T-cell (primary cell): ENCODE measurements around the gene KCNIP4. TPM values are rescaled to one million over a fixed set of nuclear protein-coding genes. Genes with fewer than 3 reads are reported as not detected.

Experiments used
- ATAC-seq, 4 experiments: fragments of 200-7000 bp in 3 of 4; fragments of 150-1000 bp in 1 of 4; cut with Tn5 transposase; replicated peaks in 1 of 4; 1 replicate in 3 of 4; 2 replicates in 1 of 4; pipeline ENCODE4 v1.10.0; 2021; ENCODE audit warnings: moderate library complexity in 3 of 4, mild to moderate bottlenecking in 2 of 4, moderate number of reproducible peaks in 1 of 4
- CTCF ChIA-PET, 2 donors: fragments of 300-600 bp; sonication (Branson Sonifier 250); formaldehyde crosslinking; loops; one replicate each; lab custom pipeline; 2022; ENCODE audit warnings: antibody characterized with exemption in 2 of 2; lab: Charles Lee
- POLR2A ChIA-PET, 2 donors: fragments of 300-600 bp; sonication (Branson Sonifier 250); formaldehyde crosslinking; loops; one replicate each; lab custom pipeline; 2022; ENCODE audit warnings: antibody characterized with exemption in 2 of 2; lab: Charles Lee
- DNase-seq, 35 experiments: peaks; one replicate each; pipeline versions ENCODE4 v3.0.0 to v3.0.0-alpha.2; 2013 to 2023
- H3K27ac ChIP-seq: one replicate; pipeline ENCODE4 v1.5.1; 2013; ENCODE audit warnings: low read length
- H3K27me3 ChIP-seq, 2 experiments: replicated peaks in 1 of 2; 1 replicate in 1 of 2; 2 replicates in 1 of 2; pipeline versions ENCODE4 v1.6.1 to v1.7.0; 2013; ENCODE audit warnings: low read length in 1 of 2, mixed read lengths in 1 of 2; ENCODE audit not compliant: control insufficient read depth in 2 of 2, insufficient read depth in 2 of 2; ENCODE audit errors: extremely low read depth in 1 of 2
- H3K36me3 ChIP-seq, 2 donors: 1 replicate in 1 of 2; 2 replicates in 1 of 2; pipeline versions ENCODE4 v1.6.1 to v1.7.0; 2013; ENCODE audit warnings: low read length in 1 of 2; ENCODE audit not compliant: control insufficient read depth in 2 of 2, insufficient read depth in 1 of 2; ENCODE audit errors: extremely low read depth in 1 of 2
- H3K4me1 ChIP-seq, 2 experiments: 1 replicate in 1 of 2; 2 replicates in 1 of 2; pipeline versions ENCODE4 v1.6.1 to v1.7.0; 2013; ENCODE audit warnings: low read length in 2 of 2, mixed read lengths in 1 of 2; ENCODE audit not compliant: insufficient read depth in 2 of 2, control insufficient read depth in 1 of 2; ENCODE audit errors: extremely low read depth in 1 of 2
- H3K4me3 ChIP-seq, 2 donors: 1 replicate in 1 of 2; 2 replicates in 1 of 2; pipeline versions ENCODE4 v1.5.1 to v1.7.0; 2013; ENCODE audit warnings: mild to moderate bottlenecking in 2 of 2, low read length in 1 of 2, moderate library complexity in 1 of 2; ENCODE audit not compliant: control insufficient read depth in 1 of 2; ENCODE audit errors: extremely low read depth in 1 of 2
- H3K9me3 ChIP-seq: 2 replicates; pipeline ENCODE4 v1.7.0; 2013
- H3K27ac Mint-ChIP-seq, 2 donors: one replicate each; pipeline ENCODE4 v1.8.0; 2020 to 2021; ENCODE audit warnings: mild to moderate bottlenecking in 2 of 2, mixed read lengths in 2 of 2
- H3K27me3 Mint-ChIP-seq, 2 donors: one replicate each; pipeline ENCODE4 v1.8.0; 2021 to 2022; ENCODE audit warnings: mixed read lengths in 2 of 2
- H3K36me3 Mint-ChIP-seq: one replicate; pipeline ENCODE4 v1.8.0; 2021; ENCODE audit warnings: mixed read lengths
- H3K4me1 Mint-ChIP-seq, 3 donors: one replicate each; pipeline ENCODE4 v1.8.0; 2020 to 2022; ENCODE audit warnings: mixed read lengths in 3 of 3, mild to moderate bottlenecking in 1 of 3
- H3K4me3 Mint-ChIP-seq, 3 donors: one replicate each; pipeline ENCODE4 v1.8.0; 2020 to 2022; ENCODE audit warnings: mild to moderate bottlenecking in 3 of 3, mixed read lengths in 3 of 3, moderate library complexity in 3 of 3
- H3K9me3 Mint-ChIP-seq, 3 donors: one replicate each; pipeline ENCODE4 v1.8.0; 2020 to 2022; ENCODE audit warnings: mixed read lengths in 3 of 3
- WGBS: methylation state at CpG from one replicate; pipeline ENCODE4 v1.1.5; 2013; ENCODE audit warnings: missing lambda C conversion rate; ENCODE audit not compliant: insufficient coverage; 5-methylcytosine and 5-hydroxymethylcytosine counted together
- total RNA-seq, 35 experiments: library from RNA in 6 of 35; stranded (reverse) in 6 of 35; fragments of 120-200 nt in 1 of 35; gene quantifications; one replicate each; pipeline versions ENCODE4 v1.2.1 to v1.2.4 and lab custom pipeline; 2013 to 2026

The KCNIP4 gene
- total RNA-seq, 5 donors from 2014 or later (not counting 1 experiment from before 2014, with no cell fraction given), result not detected

- WGBS, result 67% methylated on average over 1 of the region's 4 CpGs
- ChIA-PET CTCF (no interaction called here), POLR2A (interaction anchor here in 1 of 2 donors (0.5 kb wide), 1 partner anchor 709 kb away, joined by 3 read pairs; no protein-coding TSS in a partner anchor)
- H3K9me3 ChIP-seq, result no peaks in the 10 kb centered on the region
- no peaks in the 10 kb centered on the region for H3K36me3 Mint-ChIP-seq
- no peak overlapping the region for H3K27ac Mint-ChIP-seq
- H3K36me3 ChIP-seq, result no peaks in the 10 kb centered on the region
- no peaks in the 10 kb centered on the region for H3K27me3 Mint-ChIP-seq
- H3K27ac ChIP-seq, result no peak overlapping the region
- H3K4me1 Mint-ChIP-seq, result no peaks in the 10 kb centered on the region
- ATAC-seq (no peak), DNase-seq (no peak)
- no peaks in the 10 kb centered on the region for H3K4me1 ChIP-seq
- H3K4me3 ChIP-seq, result no peak overlapping the region
- no peaks in the 10 kb centered on the region for H3K27me3 ChIP-seq
- peaks cover 12 to 19% (median 17%) of the 10 kb centered on the region in 3 donors for H3K9me3 Mint-ChIP-seq
- H3K4me3 Mint-ChIP-seq, result no peak overlapping the region
Observed at GRCh38 chr4:21960793-21961192, 12.2 kb upstream of the KCNIP4 start.

- Mint-ChIP-seq H3K4me3 (no peak overlapping the region), H3K4me1 (no peaks in the 10 kb centered on the region)
Observed at GRCh38 chr4:21954916-21955315, 6.3 kb upstream of the KCNIP4 start.

GRCh38 chr4:21953653-21954052 lies 5.1 kb upstream of the KCNIP4 start:
- ChIA-PET CTCF (no interaction called here), POLR2A (no interaction called here)
- Mint-ChIP-seq H3K36me3 (no peaks in the 10 kb centered on the region), H3K9me3 (peaks cover 11 to 14% (median 12%) of the 10 kb centered on the region in 3 donors), H3K4me1 (no peaks in the 10 kb centered on the region), H3K4me3 (no peak overlapping the region), H3K27me3 (peaks cover 9 to 10% of the 10 kb centered on the region in 2 donors), H3K27ac (no peak overlapping the region)
- H3K9me3 ChIP-seq, result no peaks in the 10 kb centered on the region
- H3K4me1 ChIP-seq, result no peaks in the 10 kb centered on the region
- H3K36me3 ChIP-seq, result no peaks in the 10 kb centered on the region
- DNase-seq (no peak), ATAC-seq (no peak)
- peaks cover 2 to 5% of the 10 kb centered on the region in 2 experiments for H3K27me3 ChIP-seq
- no CpG with 5 or more reads among the region's 4 CpGs for WGBS
- H3K4me3 ChIP-seq, result no peak overlapping the region
- H3K27ac ChIP-seq, result no peak overlapping the region

More at GRCh38 chr4:21954916-21955315, 6.3 kb upstream of the KCNIP4 start:
- ATAC-seq (no peak), DNase-seq (no peak)
- no peaks in the 10 kb centered on the region for H3K27me3 ChIP-seq
- no peaks in the 10 kb centered on the region for H3K4me1 ChIP-seq
- no peak overlapping the region for H3K4me3 ChIP-seq
- Mint-ChIP-seq H3K36me3 (no peaks in the 10 kb centered on the region), H3K27me3 (peaks cover 3 to 6% of the 10 kb centered on the region in 2 donors), H3K9me3 (peaks cover 11 to 16% (median 16%) of the 10 kb centered on the region in 3 donors), H3K27ac (no peak overlapping the region)
- H3K36me3 ChIP-seq, result no peaks in the 10 kb centered on the region
- 40% methylated on average over 1 of the region's 3 CpGs for WGBS
- POLR2A ChIA-PET, result no interaction called here
- no peaks in the 10 kb centered on the region for H3K9me3 ChIP-seq
- CTCF ChIA-PET, result no interaction called here
- no peak overlapping the region for H3K27ac ChIP-seq

GRCh38 chr4:21952549-21952948 lies 4.0 kb upstream of the KCNIP4 start:
- no peaks in the 10 kb centered on the region for H3K36me3 ChIP-seq
- H3K27ac ChIP-seq, result no peak overlapping the region
- Mint-ChIP-seq H3K4me3 (no peak overlapping the region), H3K9me3 (peaks cover 5 to 14% (median 9%) of the 10 kb centered on the region in 3 donors), H3K27me3 (peaks cover 16 to 18% of the 10 kb centered on the region in 2 donors), H3K27ac (no peak overlapping the region), H3K4me1 (no peaks in the 10 kb centered on the region), H3K36me3 (no peaks in the 10 kb centered on the region)
- ChIA-PET CTCF (no interaction called here), POLR2A (no interaction called here)
- WGBS, result no CpG with 5 or more reads among the region's 3 CpGs
- H3K27me3 ChIP-seq, result peaks cover 2 to 10% of the 10 kb centered on the region in 2 experiments
- H3K9me3 ChIP-seq, result no peaks in the 10 kb centered on the region
- ATAC-seq, result no peak
- no peak overlapping the region for H3K4me3 ChIP-seq
- no peaks in the 10 kb centered on the region for H3K4me1 ChIP-seq
- no peak for DNase-seq

- DNase-seq (no peak), ATAC-seq (no peak)
- H3K4me3 Mint-ChIP-seq, result no peak overlapping the region
- Histone ChIP-seq H3K36me3 (no peaks in the 10 kb centered on the region), H3K4me3 (no peak overlapping the region), H3K27ac (no peak overlapping the region), H3K9me3 (no peaks in the 10 kb centered on the region), H3K27me3 (peaks cover 2 to 10% of the 10 kb centered on the region in 2 experiments), H3K4me1 (no peaks in the 10 kb centered on the region)
- no peak overlapping the region for H3K27ac Mint-ChIP-seq
- no peaks in the 10 kb centered on the region for H3K36me3 Mint-ChIP-seq
- ChIA-PET POLR2A (no interaction called here), CTCF (no interaction called here)
- H3K4me1 Mint-ChIP-seq, result no peaks in the 10 kb centered on the region
- H3K9me3 Mint-ChIP-seq, result peaks cover 5 to 8% (median 7%) of the 10 kb centered on the region in 3 donors
- peaks cover 19 to 30% of the 10 kb centered on the region in 2 donors for H3K27me3 Mint-ChIP-seq
- 18% methylated on average over 24 of the region's 26 CpGs for WGBS
Observed at GRCh38 chr4:21949073-21949457, 493 bp upstream of the KCNIP4 start.

GRCh38 chr4:21947791-21948346 lies 703 bp downstream of the KCNIP4 start:
- Mint-ChIP-seq H3K27me3 (peaks cover 19 to 34% of the 10 kb centered on the region in 2 donors), H3K4me3 (peak overlapping the region in 1 of 3 donors; percentile 27), H3K27ac (no peak overlapping the region), H3K9me3 (peaks cover 8 to 17% (median 17%) of the 10 kb centered on the region in 3 donors), H3K36me3 (no peaks in the 10 kb centered on the region), H3K4me1 (no peaks in the 10 kb centered on the region)
- Histone ChIP-seq H3K27ac (no peak overlapping the region), H3K4me1 (no peaks in the 10 kb centered on the region), H3K27me3 (peaks cover 2 to 10% of the 10 kb centered on the region in 2 experiments), H3K4me3 (no peak overlapping the region), H3K9me3 (no peaks in the 10 kb centered on the region), H3K36me3 (no peaks in the 10 kb centered on the region)
- POLR2A ChIA-PET, result no interaction called here
- WGBS, result 48% methylated on average over 3 of the region's 18 CpGs
- CTCF ChIA-PET, result no interaction called here
- DNase-seq (no peak), ATAC-seq (no peak)
